ENCODE measurements around the gene SAP130. TPM values are rescaled to one million over a fixed set of nuclear protein-coding genes. Genes with fewer than 3 reads are reported as not detected.

The SAP130 gene
- 19.1 TPM for total RNA-seq

GRCh38 chr2:128027801-128028667, at the start of gene SAP130:
TSS of gene SAP130 (minus strand) at chr2:128028059. CDS start at chr2:128026292, 1,767 bp downstream.
- peak; percentile 87 to 97 (median 97) for DNase-seq (ENCODE audit: low read depth in 2 of 3, low spot score in 2 of 3)

DNA sequence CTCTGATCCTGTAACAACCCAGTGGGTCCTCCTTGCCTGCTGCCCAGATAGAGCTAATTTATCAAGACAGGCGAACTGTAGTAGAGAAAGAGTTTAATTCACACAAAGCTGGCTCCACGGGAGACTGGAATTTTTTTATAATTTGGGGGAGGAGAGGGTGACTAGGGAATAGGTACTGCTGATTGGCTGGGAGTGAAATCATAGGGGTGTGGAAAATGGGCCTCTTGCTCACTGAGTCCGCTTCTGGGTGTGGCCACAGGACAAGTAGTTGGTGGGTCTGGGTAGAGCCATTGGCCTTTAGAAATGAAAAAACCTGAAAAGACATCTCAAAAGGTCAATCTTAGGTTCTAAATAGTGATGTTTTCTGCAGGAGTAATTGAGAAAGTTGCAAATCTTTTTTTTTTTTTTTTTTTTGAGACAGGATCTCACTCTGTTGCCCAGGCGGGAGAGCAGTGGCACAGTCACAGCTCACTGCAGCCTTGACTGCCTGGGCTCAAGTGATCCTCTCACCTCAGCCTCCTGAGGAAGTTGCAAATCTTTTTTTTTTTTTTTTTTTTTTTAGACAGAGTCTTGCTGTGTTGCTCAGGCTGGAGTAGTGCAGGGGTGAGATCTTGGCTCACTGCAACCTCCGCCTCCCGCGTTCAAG, 48.7 kb upstream of the SAP130 start:
- no peak for DNase-seq (ENCODE audit: low read depth in 2 of 3, low spot score in 2 of 3)

DNA sequence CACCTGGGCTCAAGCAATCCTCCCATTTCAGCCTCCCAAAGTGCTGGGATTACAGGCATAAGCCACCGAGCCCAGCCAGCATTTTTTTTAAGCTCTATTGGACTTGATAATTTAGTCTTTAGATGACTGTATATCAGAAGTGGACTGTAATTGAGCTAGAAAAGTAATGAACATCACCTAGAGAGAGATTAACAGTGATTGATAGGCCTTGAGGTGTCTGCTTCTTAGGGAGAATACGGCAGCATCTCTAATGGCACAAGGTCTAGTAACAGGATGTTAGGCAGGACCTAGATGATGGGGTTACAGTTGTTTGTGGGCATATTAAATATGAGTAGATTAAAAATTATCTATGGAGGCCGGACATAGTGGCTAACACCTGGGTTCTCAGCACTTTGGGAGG, 45.4 kb upstream of the SAP130 start:
- DNase-seq (ENCODE audit: low read depth in 2 of 3, low spot score in 2 of 3), result no peak

- DNase-seq (ENCODE audit: low read depth in 2 of 3, low spot score in 2 of 3), result no peak
Measured at GRCh38 chr2:128069769-128070168, 41.9 kb upstream of the SAP130 start.

- DNase-seq (ENCODE audit: low read depth in 2 of 3, low spot score in 2 of 3), result no peak
Measured at GRCh38 chr2:128064353-128064752, 36.5 kb upstream of the SAP130 start.

DNA sequence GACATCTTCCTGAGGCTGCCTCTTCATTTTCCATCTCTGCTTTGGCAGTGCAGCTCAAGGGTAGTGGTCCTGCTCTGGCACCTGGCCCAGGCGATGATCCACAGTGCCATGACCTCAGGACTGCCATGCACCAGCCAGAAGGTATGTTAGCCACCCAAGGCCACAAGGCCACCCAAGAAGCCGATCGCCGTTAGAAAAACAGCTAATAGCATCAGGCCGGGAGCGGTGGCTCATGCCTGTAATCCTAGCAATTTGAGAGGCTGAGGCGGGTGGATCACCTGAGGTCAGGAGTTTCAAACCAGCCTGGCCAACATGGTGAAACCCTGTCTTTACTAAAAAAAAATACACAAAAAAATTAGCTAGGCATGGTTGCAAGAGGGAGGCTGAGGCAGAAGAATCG, 34.7 kb upstream of the SAP130 start:
- DNase-seq (ENCODE audit: low read depth in 2 of 3, low spot score in 2 of 3), result no peak

GRCh38 chr2:128058114-128058513, 30.3 kb upstream of the SAP130 start:
- DNase-seq (ENCODE audit: low read depth in 2 of 3, low spot score in 2 of 3), result no peak

DNA sequence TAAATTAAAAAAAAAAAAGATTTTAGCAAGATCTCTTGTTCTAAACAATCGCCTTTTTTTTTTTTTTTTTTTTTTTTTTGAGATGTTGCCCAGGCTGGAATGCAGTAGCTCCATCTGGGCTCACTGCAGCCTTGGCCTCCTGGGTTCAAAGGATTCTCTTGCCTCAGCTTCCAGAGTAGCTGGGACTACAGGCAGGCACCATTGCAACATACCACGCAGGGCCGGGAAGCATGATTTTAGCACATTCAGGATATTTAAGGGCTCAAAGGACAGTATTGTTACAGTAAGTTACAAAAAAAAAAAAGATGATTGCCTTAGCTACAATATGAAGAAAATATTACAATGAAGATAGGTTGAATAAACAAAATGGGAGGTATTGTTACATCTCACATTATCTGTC, 29.5 kb upstream of the SAP130 start:
- no peak for DNase-seq (ENCODE audit: low read depth in 2 of 3, low spot score in 2 of 3)

DNA sequence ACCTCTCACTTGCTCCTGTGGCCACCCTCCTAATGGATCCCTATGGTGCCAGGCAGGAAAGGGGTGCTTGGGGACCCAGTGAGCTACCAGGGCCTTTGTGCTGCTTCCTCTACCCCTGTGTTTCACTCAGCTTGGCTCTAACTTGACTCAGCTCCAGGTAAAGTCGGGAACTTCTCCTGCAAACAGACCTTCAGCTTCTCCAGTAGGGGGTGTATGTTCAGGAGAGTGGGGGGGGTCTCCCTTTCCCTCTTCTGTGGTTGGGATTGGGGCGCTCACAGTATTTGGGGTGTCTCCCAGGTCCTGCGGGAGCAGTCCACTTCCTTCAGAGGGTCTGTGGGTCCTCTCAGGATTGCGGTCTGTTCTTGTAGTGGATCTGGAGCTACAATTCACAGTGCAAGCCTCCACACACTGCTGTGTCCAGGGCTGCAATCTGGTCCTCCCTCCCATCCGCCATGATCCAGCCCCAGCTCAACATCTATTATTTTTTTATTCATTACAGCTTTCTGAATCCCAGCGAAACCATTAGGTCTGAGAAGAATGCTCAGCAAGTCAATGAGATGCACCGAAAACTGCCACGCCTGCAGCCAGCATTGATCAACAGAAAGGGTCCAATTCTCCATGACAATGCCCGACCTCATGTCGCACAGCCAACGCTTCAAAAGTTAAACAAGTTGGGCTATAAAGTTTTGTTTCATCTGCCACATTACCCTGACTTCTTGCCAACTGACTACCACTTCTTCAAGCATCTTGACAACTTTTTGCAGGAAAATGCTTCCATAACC, 26.4 kb upstream of the SAP130 start:
- no peak for DNase-seq (ENCODE audit: low read depth in 2 of 3, low spot score in 2 of 3)

- DNase-seq (ENCODE audit: low read depth in 2 of 3, low spot score in 2 of 3), result no peak
Measured at GRCh38 chr2:128053331-128053730, 25.5 kb upstream of the SAP130 start.

DNA sequence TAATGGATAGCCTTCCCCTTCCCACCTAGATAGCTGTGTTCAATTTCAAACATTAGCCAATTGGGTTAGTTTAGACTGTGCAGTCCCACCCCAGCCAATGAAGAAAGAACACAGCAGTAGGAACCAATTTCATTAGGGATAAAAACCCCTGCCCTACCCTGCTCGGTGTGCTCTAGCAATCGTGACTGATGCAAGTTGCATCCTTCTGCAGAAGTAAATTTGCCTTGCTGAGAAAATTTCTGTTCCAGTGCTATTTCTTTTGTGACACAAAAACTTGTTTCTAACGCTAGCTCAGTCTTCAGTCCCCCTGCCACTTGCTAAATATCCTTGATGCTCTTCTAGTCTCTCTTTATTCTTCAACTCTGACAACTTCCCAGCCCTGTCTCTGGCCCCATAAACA, 15.2 kb upstream of the SAP130 start:
- DNase-seq (ENCODE audit: low read depth in 2 of 3, low spot score in 2 of 3), result no peak

GRCh38 chr2:128041561-128041960, 13.7 kb upstream of the SAP130 start:
- no peak for DNase-seq (ENCODE audit: low read depth in 2 of 3, low spot score in 2 of 3)

DNA sequence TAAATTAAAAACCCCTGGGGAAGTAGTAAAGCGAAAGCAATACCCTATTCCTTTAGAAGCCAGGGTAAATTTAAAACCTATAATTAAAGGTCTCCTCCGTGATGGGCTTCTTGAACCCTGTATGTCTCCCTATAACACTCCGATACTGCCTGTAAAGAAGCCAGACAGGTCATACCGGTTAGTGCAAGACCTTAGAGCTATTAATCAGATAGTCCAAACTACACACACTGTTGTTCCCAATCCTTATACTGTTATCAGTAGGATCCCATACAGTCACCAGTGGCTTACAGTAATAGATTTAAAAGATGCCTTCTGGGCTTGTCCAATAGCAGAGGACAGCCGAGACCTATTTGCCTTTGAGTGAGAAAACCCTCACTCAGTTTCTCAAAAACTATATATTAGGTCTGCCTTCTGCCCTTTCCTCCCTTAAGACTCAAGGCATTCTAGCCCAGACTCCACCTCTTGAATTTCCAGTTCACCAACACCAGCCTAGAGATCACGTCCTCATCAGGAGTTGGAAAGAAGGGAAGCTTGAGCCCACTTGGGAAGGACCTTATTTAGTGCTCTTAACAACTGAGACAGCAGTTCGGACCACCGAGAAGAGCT, 12.4 kb upstream of the SAP130 start:
- DNase-seq (ENCODE audit: low read depth in 2 of 3, low spot score in 2 of 3), result no peak

- DNase-seq (ENCODE audit: low read depth in 2 of 3, low spot score in 2 of 3), result no peak
Measured at GRCh38 chr2:128039535-128039934, 11.7 kb upstream of the SAP130 start.

- DNase-seq (ENCODE audit: low read depth in 2 of 3, low spot score in 2 of 3), result no peak
Measured at GRCh38 chr2:128038411-128038810, 10.6 kb upstream of the SAP130 start.

- no peak for DNase-seq (ENCODE audit: low read depth in 2 of 3, low spot score in 2 of 3)
Measured at GRCh38 chr2:128037649-128038048, 9.8 kb upstream of the SAP130 start.

- DNase-seq (ENCODE audit: low read depth in 2 of 3, low spot score in 2 of 3), result peak in 1 of 3 donors; percentile 3
Measured at GRCh38 chr2:128036748-128037607, 9.1 kb upstream of the SAP130 start.

GRCh38 chr2:128032092-128032491, 4.2 kb upstream of the SAP130 start:
- DNase-seq (ENCODE audit: low read depth in 2 of 3, low spot score in 2 of 3), result no peak

DNA sequence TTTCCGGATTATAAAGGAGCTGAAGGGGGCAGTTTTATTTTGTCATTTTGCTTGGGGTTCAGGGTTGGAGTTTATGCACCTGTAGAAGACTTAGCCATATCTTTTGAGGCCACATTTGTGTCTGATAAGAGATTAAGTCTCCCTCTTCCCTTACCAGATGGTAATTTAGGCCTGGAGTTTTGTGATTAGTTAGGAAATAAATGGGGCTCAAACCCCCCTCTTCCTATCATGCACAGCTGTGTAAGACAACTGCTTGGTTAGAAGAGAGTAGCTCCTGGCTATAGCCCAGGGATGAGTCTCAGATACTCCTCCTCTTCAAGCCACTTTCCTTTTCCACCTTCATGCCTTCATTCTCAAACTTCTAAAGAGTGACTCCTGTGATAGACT, 802 bp upstream of the SAP130 start:
- DNase-seq (ENCODE audit: low read depth in 2 of 3, low spot score in 2 of 3), result peak in 1 of 3 donors; percentile 10

- peak; percentile 98 to 100 (median 99) for DNase-seq (ENCODE audit: low read depth in 2 of 3, low spot score in 2 of 3)
Measured at GRCh38 chr2:128027278-128027800, 520 bp downstream of the SAP130 start.

Data from hematopoietic multipotent progenitor cell (in vitro differentiated cells).